HG02973 (cell line): ENCODE results near the gene PPP2R5C.
"Not testable (repeated sequence)": the region's sequence is repeated elsewhere in the genome, so short reads cannot be mapped to it uniquely, and the experiment has no call there.

Experiments used
- ATAC-seq: cut with Tn5 transposase; IDR thresholded peaks from one replicate; pipeline ENCODE4 v1.9.1; 2021; ENCODE audit warnings: moderate library complexity; ENCODE audit not compliant: unreplicated experiment

Gene PPP2R5C

DNA sequence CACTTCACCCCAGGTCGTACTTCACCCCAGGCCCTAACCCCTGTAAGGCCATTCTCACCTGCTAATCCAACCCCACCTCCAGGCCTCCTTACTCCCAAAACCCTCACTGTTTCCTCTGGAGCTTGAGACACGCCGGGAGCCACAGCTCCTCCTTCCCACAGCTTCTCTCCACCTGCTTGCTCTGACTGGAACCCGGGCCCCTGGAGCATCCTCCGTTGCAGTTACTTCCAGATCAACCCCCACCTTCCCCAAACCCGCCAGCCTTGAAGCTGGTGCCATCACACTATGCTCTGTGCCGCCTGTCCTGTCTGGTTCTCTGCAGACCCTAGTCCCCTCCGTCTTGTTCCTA is 34.6 kb upstream of the PPP2R5C start:
- no peak for ATAC-seq

- ATAC-seq = no peak
These were observed 33.7 kb upstream of the PPP2R5C start for GRCh38 chr14:101727611-101728366.

DNA sequence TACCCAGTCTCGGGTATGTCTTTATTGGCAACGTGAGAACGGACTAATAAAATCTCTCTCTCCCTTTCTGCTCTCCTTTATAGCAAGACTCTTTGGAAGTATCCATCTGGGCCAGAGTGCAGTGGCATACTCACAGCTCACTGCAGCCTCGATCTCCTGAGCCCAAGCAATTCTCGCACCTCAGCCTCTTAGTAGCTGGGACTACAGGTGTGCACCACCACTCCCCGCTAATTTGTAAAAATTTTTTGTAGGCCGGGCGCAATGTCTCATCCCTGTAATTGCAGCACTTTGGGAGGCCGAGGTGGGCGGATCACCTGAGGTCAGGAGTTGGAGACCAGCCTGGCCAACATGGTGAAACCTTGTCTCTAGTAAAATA is 33.2 kb upstream of the PPP2R5C start:
- ATAC-seq = no peak

DNA sequence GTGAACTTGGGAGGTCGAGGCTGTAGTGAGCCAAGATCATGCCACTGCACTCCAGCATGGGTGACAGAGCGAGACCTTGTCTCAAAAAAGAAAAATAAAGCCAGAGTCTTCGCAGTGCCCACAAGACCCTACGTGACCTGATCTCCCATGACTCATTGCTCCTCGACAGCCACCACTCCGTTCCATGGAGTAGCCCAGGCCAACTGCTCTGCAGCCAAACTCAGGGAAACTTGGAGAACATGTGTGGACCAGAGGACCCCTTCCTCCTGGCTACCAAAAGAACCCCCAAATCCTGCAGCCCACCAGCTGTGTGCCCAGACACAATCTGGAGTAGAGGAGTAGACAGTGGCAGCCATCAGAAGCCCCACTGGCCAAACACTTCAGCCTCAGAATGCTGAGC is 32.1 kb upstream of the PPP2R5C start:
- ATAC-seq = no peak

- not testable (repeated sequence) for ATAC-seq
These were observed 31.4 kb upstream of the PPP2R5C start for GRCh38 chr14:101730157-101730556.

DNA sequence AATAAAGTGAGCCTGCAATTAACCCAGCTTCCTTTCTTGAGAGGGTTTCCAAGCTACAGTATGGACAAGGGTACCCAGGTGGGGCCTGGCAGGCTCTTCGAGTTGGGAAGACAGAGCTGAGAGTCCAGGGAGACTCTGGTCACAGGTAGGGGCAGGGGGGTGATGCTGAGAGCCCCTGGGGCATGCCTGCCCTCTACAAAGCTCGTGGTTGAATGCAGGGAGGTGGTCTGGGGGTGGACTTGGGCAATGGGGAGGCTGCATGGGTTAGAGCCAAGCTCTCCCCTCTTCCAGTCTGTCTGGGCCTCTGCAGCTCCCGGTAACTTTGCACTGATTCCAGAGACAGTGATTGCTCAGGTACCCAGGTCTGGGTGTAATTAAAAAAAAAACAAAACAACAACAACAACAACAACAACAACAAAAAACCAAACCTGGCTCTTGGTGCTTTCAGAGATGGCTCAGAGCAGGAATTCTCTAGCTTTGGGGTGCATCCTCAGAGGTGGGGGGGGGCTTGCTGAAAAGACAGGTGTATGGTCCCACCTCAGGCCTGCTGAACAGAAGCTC is 30.8 kb upstream of the PPP2R5C start:
- ATAC-seq = no peak

DNA sequence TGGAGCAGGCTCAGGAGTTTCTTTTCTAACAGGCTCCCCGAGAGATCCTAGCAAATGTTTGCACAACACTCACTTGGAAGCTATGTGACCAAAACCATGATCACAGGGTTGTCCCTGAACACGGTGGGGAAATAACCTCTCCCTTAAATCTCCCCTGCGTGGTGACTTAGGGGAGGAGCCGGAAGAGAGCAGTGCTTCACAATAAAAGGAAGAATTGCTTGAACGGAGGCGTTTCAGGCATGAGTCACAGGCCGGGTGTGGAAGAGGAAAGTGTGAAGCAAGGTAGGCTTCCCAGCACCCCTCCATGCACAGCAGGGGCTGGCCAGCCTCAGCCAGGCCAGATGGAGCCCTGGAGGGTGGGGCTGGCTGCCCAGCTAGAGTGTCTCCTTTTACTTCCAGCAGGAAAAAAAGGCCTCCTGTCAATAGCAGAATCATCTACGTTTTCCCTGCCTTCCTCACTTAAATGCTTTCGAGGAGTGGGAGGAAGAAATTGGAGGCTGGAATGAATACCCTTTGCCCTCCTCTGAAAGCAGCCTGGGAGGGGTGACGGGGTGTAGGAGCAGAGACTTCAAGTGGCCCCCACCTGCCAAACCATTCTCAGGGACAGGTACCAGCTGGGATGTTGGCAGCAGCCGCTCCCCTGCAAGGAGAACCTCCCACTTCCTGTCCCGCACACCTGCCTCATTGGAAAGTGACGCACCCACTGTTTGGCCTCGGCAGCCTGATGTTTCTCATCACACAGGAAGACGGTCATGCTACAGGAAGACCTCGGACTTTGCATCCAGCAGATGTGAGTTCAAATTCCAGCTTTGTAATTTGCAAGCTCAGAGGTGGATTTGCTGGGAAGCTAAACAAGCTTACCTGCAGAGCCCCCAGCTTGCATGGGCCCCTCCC is 30.1 kb upstream of the PPP2R5C start:
- ATAC-seq = peak; percentile 80

DNA sequence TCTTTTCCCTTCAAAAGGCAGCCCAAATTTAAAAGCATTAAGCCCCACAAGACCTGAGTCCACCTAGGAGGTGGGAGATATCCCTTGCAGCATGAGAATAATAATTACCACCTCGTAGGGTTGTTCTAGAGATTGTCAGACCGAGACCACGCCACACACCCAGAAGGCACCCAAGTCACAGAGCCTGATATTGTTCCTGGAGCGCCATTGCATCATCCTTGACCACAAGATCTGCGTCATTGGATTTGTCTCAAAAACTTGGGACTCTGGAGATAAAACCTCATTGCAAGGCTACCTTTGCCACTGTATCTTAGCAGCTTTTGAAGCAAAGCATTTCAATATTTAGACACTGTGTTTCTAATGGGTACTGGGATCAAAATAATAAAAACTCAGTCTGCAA is 29.4 kb upstream of the PPP2R5C start:
- no peak for ATAC-seq

DNA sequence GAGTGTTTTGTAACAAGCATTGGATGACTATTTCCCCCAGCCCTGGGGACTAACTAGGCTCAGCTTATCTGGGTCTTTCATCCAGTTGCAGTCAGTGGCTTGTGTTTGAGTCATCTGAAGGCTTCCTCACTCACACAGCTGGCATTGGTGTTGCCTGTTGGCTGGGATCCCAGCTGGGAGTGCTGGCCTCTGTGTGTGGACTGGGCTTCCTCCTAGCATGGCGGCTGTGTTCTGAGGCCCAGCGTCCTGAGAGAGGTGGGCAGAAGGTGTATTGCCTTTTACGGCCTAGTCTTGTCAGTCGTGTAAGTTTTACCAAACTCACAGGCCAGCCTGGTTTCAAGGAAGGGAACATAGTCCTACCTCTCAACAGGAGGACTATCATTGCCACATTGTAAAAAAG is 28.3 kb upstream of the PPP2R5C start:
- no peak for ATAC-seq

GRCh38 chr14:101734246-101734847 is 27.2 kb upstream of the PPP2R5C start:
- no peak for ATAC-seq

DNA sequence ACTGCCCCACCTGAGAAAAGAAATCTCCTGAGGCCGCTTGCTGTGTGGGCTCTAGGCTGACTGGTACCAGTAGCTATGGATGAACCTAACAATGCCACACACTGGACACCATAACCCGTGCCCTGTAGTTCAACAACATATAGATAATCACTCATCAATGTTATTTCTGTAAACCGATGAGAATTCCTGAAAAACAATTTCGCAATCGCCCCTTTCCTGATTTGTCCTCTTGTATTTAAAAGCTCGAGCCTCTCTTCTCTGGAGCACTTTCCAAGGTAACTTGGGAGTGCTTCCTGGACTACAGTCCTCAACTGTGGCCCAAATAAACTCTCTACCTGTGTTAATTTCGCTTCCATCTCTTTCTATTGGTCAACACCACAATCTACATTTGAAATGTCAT is 26.1 kb upstream of the PPP2R5C start:
- ATAC-seq = no peak

DNA sequence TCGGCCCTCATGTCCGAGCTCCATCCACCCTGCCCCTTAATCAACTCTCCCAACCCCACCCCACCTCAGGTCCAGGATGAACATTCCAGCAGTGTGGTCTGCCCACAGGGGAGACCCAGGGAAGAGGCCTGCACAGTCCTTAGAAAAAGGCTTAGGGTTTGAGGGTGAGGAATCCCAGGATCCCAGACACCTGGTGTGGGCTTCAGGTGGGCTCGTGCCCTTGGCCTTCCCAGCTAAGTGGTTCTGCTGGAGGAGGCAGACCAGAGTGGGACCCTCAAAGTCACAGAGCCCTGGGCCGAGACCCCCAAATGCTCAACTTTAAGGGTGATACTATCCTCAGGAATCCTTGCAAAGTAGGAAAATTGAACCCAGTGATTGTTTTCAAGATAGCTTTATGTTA is 25.4 kb upstream of the PPP2R5C start:
- no peak for ATAC-seq

DNA sequence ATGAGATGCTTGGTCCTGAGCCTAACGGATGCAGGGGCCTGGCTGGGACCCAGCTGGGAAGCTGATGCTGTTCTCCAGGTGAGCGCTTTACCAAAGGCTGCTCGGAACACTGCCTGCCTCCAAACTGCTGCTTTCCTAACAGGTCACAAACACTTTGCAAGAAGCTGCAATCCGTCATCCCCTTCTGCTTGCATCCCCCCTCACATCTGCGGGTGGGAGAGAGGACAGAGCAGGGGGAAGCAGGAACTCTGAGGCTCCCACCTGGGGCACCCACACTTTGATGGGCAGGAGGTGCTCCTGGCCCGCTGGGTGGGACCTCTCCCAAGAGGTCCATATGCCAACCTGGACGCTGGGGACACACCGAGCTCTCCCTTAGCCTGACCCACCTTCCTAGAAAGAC is 24.9 kb upstream of the PPP2R5C start:
- ATAC-seq = no peak

GRCh38 chr14:101737414-101738339 is 23.8 kb upstream of the PPP2R5C start:
- ATAC-seq = no peak

DNA sequence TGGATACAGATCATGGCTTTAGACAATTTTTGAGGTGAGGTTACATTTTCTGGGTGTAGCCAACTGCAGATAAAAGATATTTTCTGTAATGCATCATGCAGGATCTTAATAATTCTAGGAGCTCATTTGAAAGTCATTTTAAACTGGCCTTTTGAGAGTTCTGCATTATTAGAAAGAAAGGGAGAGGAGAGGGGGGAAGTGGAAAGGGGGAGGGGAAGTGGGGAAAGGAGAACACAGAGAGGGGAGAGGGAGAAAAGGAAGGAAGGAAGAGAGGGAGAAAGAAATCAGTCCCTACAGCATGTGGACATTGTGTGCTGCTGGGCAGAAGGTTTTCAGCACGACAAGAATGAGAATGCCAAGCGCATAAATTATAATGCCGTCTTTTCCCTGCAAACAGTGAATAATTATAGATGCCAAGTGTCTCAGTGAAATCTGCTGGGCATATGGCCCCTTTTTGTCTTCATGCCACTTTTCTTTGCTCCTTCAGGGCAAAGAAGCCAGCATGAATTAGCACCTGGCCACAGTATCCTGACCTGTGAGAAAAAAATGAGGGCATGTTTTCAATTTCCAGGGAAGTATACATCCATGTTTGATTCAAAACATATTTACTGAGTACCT is 22.7 kb upstream of the PPP2R5C start:
- ATAC-seq = no peak

GRCh38 chr14:101739446-101740141 is 21.9 kb upstream of the PPP2R5C start:
- ATAC-seq = no peak

DNA sequence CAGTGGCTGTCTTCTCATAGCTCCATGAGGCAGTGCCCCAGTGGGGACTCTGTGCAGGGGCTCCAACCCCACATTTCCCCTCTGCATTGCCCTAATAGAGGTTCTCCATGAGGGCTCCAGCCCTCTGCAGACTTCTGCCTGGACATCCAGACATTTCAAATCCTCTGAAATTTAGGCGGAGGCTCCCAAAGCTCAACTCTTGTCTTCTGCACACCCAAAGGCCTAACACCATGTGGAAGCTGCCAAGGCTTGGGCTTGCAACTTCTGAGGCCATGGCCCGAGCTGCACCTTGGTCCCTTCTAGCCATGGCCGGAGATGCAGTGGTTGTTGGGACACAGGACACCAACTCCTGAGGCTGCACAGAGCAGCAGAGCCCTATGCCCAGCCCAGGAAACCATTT is 20.5 kb upstream of the PPP2R5C start:
- ATAC-seq = no peak

DNA sequence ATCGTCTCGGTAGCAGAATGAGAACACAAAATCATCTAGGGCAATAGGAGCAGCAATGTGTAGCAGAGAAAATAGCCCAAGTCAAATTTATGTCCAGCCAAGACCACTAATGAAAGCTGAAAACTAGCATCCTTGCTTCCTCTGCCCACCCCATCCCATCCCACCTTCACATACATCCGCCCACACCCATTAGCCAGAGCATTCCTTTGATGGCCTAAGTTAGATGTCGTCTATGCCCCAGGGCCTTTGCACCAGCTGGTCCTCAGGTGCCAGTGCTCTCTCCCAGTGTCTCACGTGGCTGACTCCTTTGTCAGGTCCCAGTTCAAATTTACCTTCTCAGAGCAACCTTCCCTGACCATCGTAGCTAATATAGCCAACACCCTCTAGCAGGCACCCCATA is 17.8 kb upstream of the PPP2R5C start:
- ATAC-seq = no peak

GRCh38 chr14:101744382-101744781 is 17.1 kb upstream of the PPP2R5C start:
- ATAC-seq = not testable (repeated sequence)

DNA sequence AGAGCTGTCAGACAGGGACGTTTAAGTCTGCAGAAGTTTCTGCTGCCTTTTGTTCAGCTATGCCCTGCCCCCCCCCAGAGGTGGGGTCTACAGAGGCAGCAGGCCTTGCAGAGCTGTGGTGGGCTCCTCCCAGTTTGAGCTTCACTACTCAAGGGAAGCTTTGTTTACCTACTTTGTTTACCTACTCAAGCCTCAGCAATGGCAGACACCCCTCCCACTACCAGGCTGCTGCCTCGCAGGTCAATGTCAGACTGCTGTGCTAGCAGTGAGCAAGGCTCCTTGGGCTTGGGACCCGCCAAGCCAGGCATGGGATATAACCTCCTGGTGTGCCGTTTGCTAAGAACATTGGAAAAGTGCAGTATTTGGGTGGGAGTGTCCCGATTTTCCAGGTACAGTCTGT is 11.8 kb upstream of the PPP2R5C start:
- not testable (repeated sequence) for ATAC-seq
